ENCODE measurements around the gene NFATC1. TPM values are rescaled to one million over a fixed set of nuclear protein-coding genes. Genes with fewer than 3 reads are reported as not detected.

NFATC1 gene
- polyA plus RNA-seq, 1 of the 3 experiments (the other 2 are of a cell fraction) = 0.02 TPM

DNA sequence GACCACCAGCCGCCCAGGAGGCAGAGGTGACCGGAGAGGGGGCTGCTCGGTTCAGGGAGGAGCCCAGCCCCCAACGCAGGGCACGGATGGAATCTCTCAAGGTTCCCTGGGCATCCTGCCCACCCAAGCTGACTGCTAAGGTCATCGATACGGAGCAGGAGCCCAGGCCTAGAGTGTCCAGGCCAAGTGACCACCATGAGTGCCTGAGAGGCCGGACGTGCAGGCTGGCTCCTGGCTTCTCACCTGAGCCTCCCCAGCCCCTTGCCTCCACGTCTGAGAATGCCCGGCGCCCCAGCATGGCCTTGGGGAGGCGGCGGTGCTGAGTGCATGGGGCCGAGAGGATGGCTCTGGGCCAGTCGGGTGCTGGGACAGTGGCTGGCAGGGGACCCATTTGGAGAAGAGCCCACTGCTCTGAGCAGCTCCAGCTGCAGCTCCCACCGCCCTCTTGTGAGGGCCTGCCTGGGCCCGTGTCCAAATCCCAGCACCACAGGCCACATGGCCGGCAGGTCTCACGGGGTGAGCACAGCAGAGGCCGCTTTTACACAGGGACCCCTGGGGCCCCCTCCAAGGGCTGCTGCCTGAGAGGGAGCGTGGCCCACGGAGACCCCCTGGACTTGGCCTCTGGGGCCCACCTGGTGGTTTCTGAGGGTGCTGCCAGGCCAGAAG, 181.1 kb downstream of the NFATC1 start (continued):
- TF ChIP-seq NRF1 (IDR thresholded peaks at IDR 0.05; ENCODE audit: low read depth, low read length) (no peak), RCOR1 (IDR thresholded peaks at IDR 0.05; ENCODE audit: low read length) (no peak)

DNA sequence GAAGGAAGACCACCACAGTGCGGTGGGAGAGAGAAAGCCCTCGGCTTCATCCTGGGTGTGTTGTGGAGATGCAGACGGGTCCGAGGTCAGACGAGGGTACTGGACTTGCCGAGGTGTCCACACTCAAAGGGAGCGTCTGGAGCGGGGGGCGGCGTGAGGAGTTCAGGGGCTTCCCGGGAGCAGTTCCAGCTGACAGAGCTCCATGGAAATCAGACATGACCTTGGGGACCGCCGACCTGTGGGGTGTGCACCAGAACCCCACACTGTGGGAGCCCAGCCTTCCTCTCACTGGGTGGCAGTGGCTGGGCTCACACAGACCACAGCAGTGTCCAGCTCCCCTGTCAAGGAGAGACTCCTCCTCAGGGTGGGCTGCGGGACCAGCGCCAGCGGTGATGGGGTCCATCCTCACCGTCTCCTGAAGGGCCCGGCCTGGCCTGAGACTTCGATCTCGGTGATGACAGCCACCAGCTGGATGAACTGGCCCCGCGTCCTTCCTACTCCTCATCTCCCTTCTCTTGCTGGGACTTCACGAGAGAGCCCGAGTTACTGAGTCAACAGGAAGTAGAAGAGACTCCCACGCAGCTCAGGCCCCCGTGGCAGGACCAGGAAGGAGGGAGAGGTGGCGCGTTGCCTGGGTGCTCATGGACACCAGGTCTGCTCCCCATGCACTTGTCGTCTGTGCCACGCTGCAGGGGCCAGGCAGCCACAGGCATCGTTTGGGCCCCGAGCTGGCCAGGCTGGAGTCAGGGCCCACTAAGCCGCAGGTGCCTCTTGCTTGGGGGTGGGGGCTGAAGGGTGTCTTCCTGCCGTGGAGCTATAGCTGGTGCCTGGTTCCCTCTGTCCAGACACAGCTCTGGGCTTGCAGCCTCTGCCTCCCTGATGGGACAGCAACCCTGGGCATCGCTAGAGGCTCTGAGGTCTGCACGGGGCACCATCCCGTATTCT, 182.0 kb downstream of the NFATC1 start:
- POLR2A ChIA-PET = no interaction called here
- H3K4me3 ChIP-seq (ENCODE audit: low read depth in 2 of 2, low read length in 1 of 2) = no peak overlapping the region
- H3K9me3 ChIP-seq = peaks cover 9% of the 10 kb centered on the region; the same call in 1 of the 2 replicates
- TF ChIP-seq EP300 (IDR thresholded peaks at IDR 0.05; ENCODE audit: borderline replicate concordance in 1 of 2, low read depth in 1 of 2, low read length in 1 of 2) (no peak), RCOR1 (IDR thresholded peaks at IDR 0.05; ENCODE audit: low read length) (no peak), CHD2 (IDR thresholded peaks at IDR 0.05; ENCODE audit: low read length, partially characterized antibody) (no peak), YY1 (IDR thresholded peaks at IDR 0.05; ENCODE audit: low read depth) (no peak), POLR2AphosphoS5 (IDR thresholded peaks at IDR 0.05; ENCODE audit: low read depth, low read length) (no peak), GATA2 (CRISPR knock-in tag; IDR thresholded peaks at IDR 0.05) (no peak), SIN3A (IDR thresholded peaks at IDR 0.05; ENCODE audit: borderline replicate concordance, low read depth, low read length) (no peak), USF1 (IDR thresholded peaks at IDR 0.05; ENCODE audit: borderline replicate concordance, low read depth) (no peak), TAF1 (IDR thresholded peaks at IDR 0.05; ENCODE audit: borderline replicate concordance, low read depth, low read length) (no peak), NRF1 (IDR thresholded peaks at IDR 0.05; ENCODE audit: low read depth, low read length) (no peak), TEAD4 (IDR thresholded peaks at IDR 0.05; ENCODE audit: borderline replicate concordance, insufficient read depth) (no peak), ELF1 (IDR thresholded peaks at IDR 0.05) (no peak), EZH2phosphoT487 (IDR thresholded peaks at IDR 0.05; ENCODE audit: borderline replicate concordance, low read depth) (no peak)
- TF ChIP-seq, protein P1, sequence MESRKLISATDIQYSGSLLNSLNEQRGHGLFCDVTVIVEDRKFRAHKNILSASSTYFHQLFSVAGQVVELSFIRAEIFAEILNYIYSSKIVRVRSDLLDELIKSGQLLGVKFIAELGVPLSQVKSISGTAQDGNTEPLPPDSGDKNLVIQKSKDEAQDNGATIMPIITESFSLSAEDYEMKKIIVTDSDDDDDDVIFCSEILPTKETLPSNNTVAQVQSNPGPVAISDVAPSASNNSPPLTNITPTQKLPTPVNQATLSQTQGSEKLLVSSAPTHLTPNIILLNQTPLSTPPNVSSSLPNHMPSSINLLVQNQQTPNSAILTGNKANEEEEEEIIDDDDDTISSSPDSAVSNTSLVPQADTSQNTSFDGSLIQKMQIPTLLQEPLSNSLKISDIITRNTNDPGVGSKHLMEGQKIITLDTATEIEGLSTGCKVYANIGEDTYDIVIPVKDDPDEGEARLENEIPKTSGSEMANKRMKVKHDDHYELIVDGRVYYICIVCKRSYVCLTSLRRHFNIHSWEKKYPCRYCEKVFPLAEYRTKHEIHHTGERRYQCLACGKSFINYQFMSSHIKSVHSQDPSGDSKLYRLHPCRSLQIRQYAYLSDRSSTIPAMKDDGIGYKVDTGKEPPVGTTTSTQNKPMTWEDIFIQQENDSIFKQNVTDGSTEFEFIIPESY (IDR thresholded peaks at IDR 0.05; ENCODE audit: borderline replicate concordance, low read depth) = no peak
- H4K20me1 ChIP-seq (ENCODE audit: insufficient read depth) = no peaks in the 10 kb centered on the region
- CTCF ChIA-PET = no interaction called here
- no peak overlapping the region for H2AFZ ChIP-seq (ENCODE audit: low read depth)
- H3K27ac ChIP-seq (ENCODE audit: low read depth in 2 of 2, low read length in 1 of 2) = no peak overlapping the region
- H3K4me1 ChIP-seq (ENCODE audit: control insufficient read depth in 1 of 2, insufficient read depth in 2 of 2, low read depth in 1 of 2, low read length in 1 of 2) = no peaks in the 10 kb centered on the region; a peak in 1 of 4 replicates
- H3K36me3 ChIP-seq (replicated peaks in 1 of 2; ENCODE audit: control insufficient read depth in 1 of 2, insufficient read depth in 2 of 2, low read length in 1 of 2) = no peaks in the 10 kb centered on the region
- no peak overlapping the region for H3K9ac ChIP-seq
- WGBS (ENCODE audit: low lambda C conversion rate) = 9% methylated on average over 27 of the region's 37 CpGs
- H3K4me2 ChIP-seq = no peak overlapping the region
- DNase-seq = no peak
- peaks cover 7% of the 10 kb centered on the region for H3F3A ChIP-seq (replicated peaks; ENCODE audit: insufficient read depth)
- H3K27me3 ChIP-seq (ENCODE audit: insufficient read depth) = peaks cover 88% of the 10 kb centered on the region
- no peaks in the 10 kb centered on the region for H3K79me2 ChIP-seq (ENCODE audit: insufficient read depth)
- no peaks in the 10 kb centered on the region for H3K9me2 ChIP-seq
